Neuronal stem cell (in vitro differentiated cells): ENCODE results near the gene CYSTM1.

Experiments
- DNase-seq: peaks from one replicate; pipeline ENCODE4 v3.0.0-alpha.2; 2013; ENCODE audit warnings: low spot score
- H2AFZ ChIP-seq: one replicate; pipeline ENCODE4 v1.6.1; 2013; ENCODE audit warnings: mild to moderate bottlenecking, low read length, inconsistent platforms
- H2AK5ac ChIP-seq: 2 replicates; pipeline ENCODE4 v1.6.1; 2013; ENCODE audit warnings: low read depth, mild to moderate bottlenecking, inconsistent platforms, low read length, moderate library complexity, mixed read lengths
- H2BK120ac ChIP-seq: 2 replicates; pipeline ENCODE4 v1.6.1; 2013; ENCODE audit warnings: low read depth, mild to moderate bottlenecking, inconsistent platforms, low read length, moderate library complexity, mixed read lengths
- H2BK12ac ChIP-seq: one replicate; pipeline ENCODE4 v1.6.1; 2013; ENCODE audit warnings: low read length, inconsistent platforms
- H2BK15ac ChIP-seq: 2 replicates; pipeline ENCODE4 v1.6.1; 2013; ENCODE audit warnings: mild to moderate bottlenecking, low read length, inconsistent platforms, mixed read lengths
- H2BK5ac ChIP-seq: one replicate; pipeline ENCODE4 v1.6.1; 2013; ENCODE audit warnings: inconsistent platforms, mild to moderate bottlenecking, low read length, moderate library complexity
- H3K14ac ChIP-seq: one replicate; pipeline ENCODE4 v1.6.1; 2013; ENCODE audit warnings: low read length, inconsistent platforms
- H3K18ac ChIP-seq: 2 replicates; pipeline ENCODE4 v1.6.1; 2013; ENCODE audit warnings: low read length, inconsistent platforms
- H3K23ac ChIP-seq: 2 replicates; pipeline ENCODE4 v1.6.1; 2013; ENCODE audit warnings: low read depth, mild to moderate bottlenecking, mixed read lengths, low read length, inconsistent platforms; ENCODE audit not compliant: poor library complexity
- H3K27ac ChIP-seq: replicated peaks from 3 replicates; pipeline ENCODE4 v1.5.1; 2013; ENCODE audit warnings: low read length, inconsistent platforms
- H3K27me3 ChIP-seq, 3 experiments: 2 replicates each; pipeline ENCODE4 v1.6.1; 2013; ENCODE audit warnings: low read length in 3 of 3, mild to moderate bottlenecking in 2 of 3, inconsistent platforms in 1 of 3, low read depth in 1 of 3, mixed read lengths in 1 of 3, moderate library complexity in 1 of 3; ENCODE audit not compliant: control insufficient read depth in 3 of 3, insufficient read depth in 3 of 3
- H3K36me3 ChIP-seq, 2 donors: replicated peaks in 1 of 2; 2 replicates each; pipeline ENCODE4 v1.6.1; 2013; ENCODE audit warnings: low read length in 2 of 2; ENCODE audit not compliant: control insufficient read depth in 2 of 2, insufficient read depth in 2 of 2
- H3K4ac ChIP-seq: 2 replicates; pipeline ENCODE4 v1.6.1; 2013; ENCODE audit warnings: inconsistent platforms, mild to moderate bottlenecking, low read length, moderate library complexity
- H3K4me1 ChIP-seq, 2 donors: 1 replicate in 1 of 2; 2 replicates in 1 of 2; pipeline ENCODE4 v1.6.1; 2013; ENCODE audit warnings: low read length in 2 of 2, low read depth in 1 of 2; ENCODE audit not compliant: control insufficient read depth in 2 of 2, insufficient read depth in 1 of 2
- H3K4me2 ChIP-seq: one replicate; pipeline ENCODE4 v1.6.1; 2013; ENCODE audit warnings: mild to moderate bottlenecking, low read length, inconsistent platforms; ENCODE audit not compliant: insufficient read depth, poor library complexity, severe bottlenecking
- H3K4me3 ChIP-seq, 2 donors: 2 replicates each; pipeline ENCODE4 v1.5.1; 2013; ENCODE audit warnings: low read length in 2 of 2, mild to moderate bottlenecking in 2 of 2, inconsistent platforms in 1 of 2, moderate library complexity in 1 of 2
- H3K79me1 ChIP-seq: one replicate; pipeline ENCODE4 v1.6.1; 2013; ENCODE audit warnings: low read depth, mild to moderate bottlenecking, inconsistent platforms, low read length, moderate library complexity
- H3K9ac ChIP-seq: one replicate; pipeline ENCODE4 v1.6.1; 2013; ENCODE audit warnings: mild to moderate bottlenecking, low read depth, low read length, inconsistent platforms; ENCODE audit not compliant: poor library complexity
- H3K9me3 ChIP-seq, 2 donors: replicated peaks in 1 of 2; 2 replicates each; pipeline versions ENCODE3 to v1.6.1; 2013; ENCODE audit warnings: low read length in 2 of 2, mild to moderate bottlenecking in 2 of 2, inconsistent platforms in 1 of 2, low read depth in 1 of 2, mixed read lengths in 1 of 2, moderate library complexity in 1 of 2; ENCODE audit not compliant: control insufficient read depth in 2 of 2, insufficient read depth in 1 of 2
- H4K8ac ChIP-seq: one replicate; pipeline ENCODE4 v1.6.1; 2013; ENCODE audit warnings: low read depth, mild to moderate bottlenecking, inconsistent platforms, low read length, moderate library complexity
- H4K91ac ChIP-seq: one replicate; pipeline ENCODE4 v1.6.1; 2013; ENCODE audit warnings: low read length, low read depth, mild to moderate bottlenecking, inconsistent platforms; ENCODE audit not compliant: poor library complexity
- WGBS, 2 donors: extraction: QIAGEN DNeasy Blood & Tissue Kit; methylation state at CpG; one replicate each; pipeline ENCODE4 v1.1.7; 2013; ENCODE audit warnings: missing lambda C conversion rate in 2 of 2, mixed read lengths in 1 of 2; ENCODE audit not compliant: insufficient read length in 2 of 2, insufficient replicate concordance in 1 of 2; ENCODE audit errors: extremely low coverage in 2 of 2; 5-methylcytosine and 5-hydroxymethylcytosine counted together

Gene CYSTM1

GRCh38 chr5:140259500-140259899 is 84.5 kb downstream of the CYSTM1 start:
- Histone ChIP-seq H3K23ac (no peak overlapping the region), H3K9ac (no peak overlapping the region), H3K4ac (no peak overlapping the region), H2BK12ac (no peak overlapping the region), H2BK5ac (no peak overlapping the region), H4K91ac (no peak overlapping the region), H2AK5ac (no peak overlapping the region), H3K18ac (no peak overlapping the region), H3K27ac (no peak overlapping the region), H3K4me1 (peaks cover 0 to 4% of the 10 kb centered on the region in 2 donors), H3K79me1 (no peaks in the 10 kb centered on the region), H3K36me3 (peaks cover 3 to 31% of the 10 kb centered on the region in 2 donors), H2AFZ (no peak overlapping the region), H4K8ac (no peak overlapping the region), H3K27me3 (no peaks in the 10 kb centered on the region), H2BK120ac (no peak overlapping the region), H2BK15ac (no peak overlapping the region), H3K4me2 (no peak overlapping the region), H3K9me3 (peaks cover 0 to 13% of the 10 kb centered on the region in 2 donors), H3K14ac (no peak overlapping the region), H3K4me3 (no peak overlapping the region)
- DNase-seq: no peak
- no CpG with 5 or more reads among the region's 2 CpGs for whole genome bisulfite sequencing, 2 donors

GRCh38 chr5:140260089-140260656 is 85.2 kb downstream of the CYSTM1 start:
- Histone ChIP-seq H2BK5ac (no peak overlapping the region), H2AK5ac (no peak overlapping the region), H3K27me3 (no peaks in the 10 kb centered on the region), H3K36me3 (peaks cover 2 to 27% of the 10 kb centered on the region in 2 donors), H2BK15ac (no peak overlapping the region), H4K91ac (no peak overlapping the region), H3K4me2 (no peak overlapping the region), H3K4ac (no peak overlapping the region), H3K14ac (no peak overlapping the region), H3K23ac (no peak overlapping the region), H4K8ac (no peak overlapping the region), H3K27ac (no peak overlapping the region), H2BK120ac (no peak overlapping the region), H3K9ac (no peak overlapping the region), H3K79me1 (peaks cover 3% of the 10 kb centered on the region), H3K9me3 (peaks cover 0 to 13% of the 10 kb centered on the region in 2 donors), H3K4me1 (peaks cover 0 to 4% of the 10 kb centered on the region in 2 donors), H2BK12ac (no peak overlapping the region), H3K18ac (no peak overlapping the region), H2AFZ (no peak overlapping the region), H3K4me3 (no peak overlapping the region)
- WGBS, 2 donors: no CpG with 5 or more reads among the region's 2 CpGs
- DNase-seq: no peak

- Histone ChIP-seq H3K79me1 (peaks cover 4% of the 10 kb centered on the region), H3K4me3 (no peak overlapping the region), H2AK5ac (no peak overlapping the region), H3K4ac (no peak overlapping the region), H3K14ac (no peak overlapping the region), H3K23ac (no peak overlapping the region), H2AFZ (no peak overlapping the region), H4K91ac (no peak overlapping the region), H3K9ac (no peak overlapping the region), H2BK15ac (no peak overlapping the region), H3K9me3 (peaks cover 0 to 13% of the 10 kb centered on the region in 2 donors), H3K27ac (no peak overlapping the region), H3K4me2 (no peak overlapping the region), H4K8ac (no peak overlapping the region), H2BK5ac (no peak overlapping the region), H2BK12ac (no peak overlapping the region), H3K18ac (no peak overlapping the region), H3K36me3 (peaks cover 2 to 27% of the 10 kb centered on the region in 2 donors), H2BK120ac (no peak overlapping the region), H3K27me3 (no peaks in the 10 kb centered on the region), H3K4me1 (peaks cover 2 to 4% of the 10 kb centered on the region in 2 donors)
- no peak for DNase-seq
- no CpG with 5 or more reads among the region's 8 CpGs for WGBS, 2 donors
Measured at GRCh38 chr5:140261403-140262171, 86.6 kb downstream of the CYSTM1 start.

- Histone ChIP-seq H2BK15ac (no peak overlapping the region), H2AK5ac (no peak overlapping the region), H3K14ac (no peak overlapping the region), H4K8ac (no peak overlapping the region), H3K4me1 (peaks cover 4 to 7% of the 10 kb centered on the region in 2 donors), H2BK12ac (no peak overlapping the region), H2AFZ (no peak overlapping the region), H3K9me3 (peaks cover 0 to 13% of the 10 kb centered on the region in 2 donors), H3K27ac (no peak overlapping the region), H3K4me3 (no peak overlapping the region), H2BK120ac (no peak overlapping the region), H2BK5ac (no peak overlapping the region), H3K9ac (no peak overlapping the region), H3K27me3 (no peaks in the 10 kb centered on the region), H4K91ac (no peak overlapping the region), H3K79me1 (peaks cover 4% of the 10 kb centered on the region), H3K18ac (no peak overlapping the region), H3K4ac (no peak overlapping the region), H3K4me2 (no peak overlapping the region), H3K36me3 (peaks cover 2 to 27% of the 10 kb centered on the region in 2 donors), H3K23ac (no peak overlapping the region)
- DNase-seq: no peak
- WGBS, 2 donors: no CpG with 5 or more reads among the region's 3 CpGs
Measured at GRCh38 chr5:140262221-140262620, 87.2 kb downstream of the CYSTM1 start.
